ENCODE data around the gene ASTN2. TPM values are rescaled to one million over a fixed set of nuclear protein-coding genes. Genes with fewer than 3 reads are reported as not detected.

Gene ASTN2
- total RNA-seq, 1 experiment from 2014 or later, result 1.8 TPM

DNA sequence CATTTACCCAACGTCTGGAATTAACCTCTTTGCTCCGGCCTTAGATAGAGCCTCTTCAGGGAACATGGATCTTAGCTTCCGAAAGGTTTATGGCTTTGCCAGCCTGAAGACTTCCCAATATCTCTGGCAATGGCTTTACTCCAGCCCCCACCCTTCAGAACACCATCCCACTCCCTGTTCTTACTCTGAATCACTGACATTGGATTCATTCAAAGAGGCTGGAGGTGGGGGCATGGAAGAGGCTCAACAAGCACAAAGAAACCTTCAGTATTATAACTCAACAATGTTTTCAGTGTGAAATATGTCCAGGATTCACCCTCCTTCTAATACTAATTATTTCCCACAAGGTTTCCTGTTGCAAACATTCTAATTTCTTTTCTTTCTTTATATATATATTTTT lies 91.5 kb downstream of the ASTN2 start:
- H3K27ac ChIP-seq, result no peak overlapping the region

DNA sequence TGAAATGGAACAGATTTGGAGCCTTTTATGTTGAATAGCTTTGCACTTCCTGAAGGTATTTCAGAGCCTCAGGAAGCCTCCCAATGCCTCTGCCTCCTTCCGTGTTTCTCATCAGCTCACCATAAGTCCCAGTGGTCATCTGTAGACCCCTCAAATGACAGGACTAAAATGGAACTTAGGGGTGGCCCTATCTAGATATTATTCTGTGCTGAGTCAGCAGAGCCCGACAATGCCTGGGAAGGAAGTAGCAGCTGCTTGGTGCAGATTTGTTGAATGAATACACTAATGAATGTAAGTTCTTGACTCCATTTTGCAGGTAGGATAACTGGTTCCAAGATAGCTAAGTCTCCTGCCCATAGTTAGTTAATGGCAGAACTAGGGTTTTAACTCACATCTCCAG lies 97.7 kb downstream of the ASTN2 start:
- H3K27me3 ChIP-seq (replicated peaks), result no peaks in the 10 kb centered on the region
- no peak overlapping the region for H3K27ac ChIP-seq
- H3K9me3 ChIP-seq (replicated peaks), result no peaks in the 10 kb centered on the region
- H3K36me3 ChIP-seq, result no peaks in the 10 kb centered on the region
- H3K4me1 ChIP-seq (replicated peaks), result no peaks in the 10 kb centered on the region
- DNase-seq (ENCODE audit: low read depth in 1 of 2, low spot score in 2 of 2), result no peak
- H3K4me3 ChIP-seq, result no peak overlapping the region

More for the DNA sequence above, 91.5 kb downstream of the ASTN2 start:
- no peak for DNase-seq (ENCODE audit: low read depth in 1 of 2, low spot score in 2 of 2)
- no peak overlapping the region for H3K4me3 ChIP-seq
- H3K27me3 ChIP-seq (replicated peaks), result no peaks in the 10 kb centered on the region
- H3K36me3 ChIP-seq, result no peaks in the 10 kb centered on the region
- no peaks in the 10 kb centered on the region for H3K9me3 ChIP-seq (replicated peaks)
- H3K4me1 ChIP-seq (replicated peaks), result no peaks in the 10 kb centered on the region

DNA sequence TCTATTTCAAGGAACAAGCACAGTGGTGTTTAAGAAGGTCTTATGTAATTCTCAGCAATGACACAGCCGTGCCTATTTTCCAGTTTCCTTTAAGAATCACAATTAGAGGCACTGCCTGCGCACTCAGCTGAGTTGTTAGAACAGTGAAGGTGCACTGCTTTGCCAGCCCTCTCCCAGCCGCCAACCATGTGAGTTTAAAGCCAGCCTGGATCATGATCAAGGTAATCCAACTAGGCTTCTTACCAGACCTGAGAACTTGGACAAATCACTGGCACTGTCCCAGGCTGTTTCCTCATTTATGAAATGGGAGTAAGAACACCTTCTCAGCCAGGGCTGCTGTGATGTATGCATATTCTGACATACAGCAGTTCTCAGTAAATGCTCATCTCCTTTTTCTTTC lies 99.6 kb downstream of the ASTN2 start:
- H3K4me1 ChIP-seq (replicated peaks), result no peaks in the 10 kb centered on the region
- H3K36me3 ChIP-seq, result no peaks in the 10 kb centered on the region
- H3K9me3 ChIP-seq (replicated peaks), result no peaks in the 10 kb centered on the region
- H3K27me3 ChIP-seq (replicated peaks), result no peaks in the 10 kb centered on the region
- no peak overlapping the region for H3K27ac ChIP-seq
- H3K4me3 ChIP-seq, result no peak overlapping the region
- no peak for DNase-seq (ENCODE audit: low read depth in 1 of 2, low spot score in 2 of 2)

DNA sequence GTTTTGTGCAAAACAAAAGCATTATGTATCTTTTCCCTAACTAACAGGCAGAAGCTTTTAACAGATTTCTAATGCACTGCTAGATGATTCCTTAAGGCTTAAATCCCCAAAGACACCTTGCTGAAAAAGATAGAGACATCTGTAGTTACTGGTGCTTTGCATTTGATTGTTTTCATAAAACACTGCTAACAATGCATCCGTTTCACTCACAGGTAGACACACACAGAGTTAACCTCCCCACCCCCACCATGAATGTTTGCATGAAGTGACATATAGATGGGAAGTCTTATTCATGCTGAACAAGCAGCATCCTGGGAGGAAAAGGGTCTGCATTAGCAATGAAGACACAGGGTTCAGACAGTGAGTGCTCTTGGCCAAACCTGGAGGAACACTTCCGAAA lies 100.9 kb downstream of the ASTN2 start:
- no peak for DNase-seq (ENCODE audit: low read depth in 1 of 2, low spot score in 2 of 2)
- Histone ChIP-seq H3K27ac (no peak overlapping the region), H3K27me3 (replicated peaks) (no peaks in the 10 kb centered on the region), H3K4me3 (no peak overlapping the region), H3K4me1 (replicated peaks) (no peaks in the 10 kb centered on the region), H3K36me3 (no peaks in the 10 kb centered on the region), H3K9me3 (replicated peaks) (no peaks in the 10 kb centered on the region)

DNA sequence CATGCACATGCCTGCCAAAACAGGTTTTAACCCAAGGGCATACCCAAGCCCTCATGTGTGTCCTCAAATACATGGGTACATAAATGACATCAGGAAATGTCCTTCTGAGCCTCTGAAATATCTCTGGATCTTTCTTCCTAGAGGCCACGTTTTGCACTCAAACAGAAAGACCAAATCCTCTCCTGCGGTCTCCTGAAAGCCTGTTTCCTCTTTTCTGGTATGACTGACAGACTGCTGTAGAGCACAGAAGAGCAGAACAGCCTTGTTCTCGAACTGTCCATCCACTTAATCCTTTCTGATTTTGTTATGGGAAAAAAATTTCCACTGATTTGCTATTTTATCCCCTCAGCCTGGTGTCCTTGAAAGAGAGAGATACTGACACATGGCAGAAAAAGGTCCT lies 107.2 kb downstream of the ASTN2 start:
- no peaks in the 10 kb centered on the region for H3K27me3 ChIP-seq (replicated peaks)
- no peaks in the 10 kb centered on the region for H3K4me1 ChIP-seq (replicated peaks)
- H3K4me3 ChIP-seq, result no peak overlapping the region
- H3K27ac ChIP-seq, result no peak overlapping the region
- H3K36me3 ChIP-seq, result no peaks in the 10 kb centered on the region
- H3K9me3 ChIP-seq (replicated peaks), result no peaks in the 10 kb centered on the region
- DNase-seq (ENCODE audit: low read depth in 1 of 2, low spot score in 2 of 2), result no peak

DNA sequence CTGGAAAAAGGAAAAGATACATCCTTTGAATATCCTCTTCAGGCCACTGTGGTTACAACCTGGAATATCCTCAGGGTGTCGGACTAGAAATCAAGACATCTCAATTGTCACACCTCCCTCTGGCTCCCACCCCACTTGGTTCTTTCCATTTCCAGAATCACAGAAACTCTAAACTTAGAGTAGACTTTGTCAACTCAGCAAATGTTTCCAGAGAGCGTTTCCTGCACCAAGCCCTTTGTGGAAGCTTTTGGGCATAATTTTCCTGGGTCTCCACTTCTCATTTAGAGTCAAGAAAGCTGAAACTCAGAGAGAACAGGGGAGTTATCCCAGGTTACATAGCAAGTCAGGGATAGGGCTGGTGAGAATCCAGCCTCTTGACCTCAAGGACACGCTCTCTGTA lies 108.8 kb downstream of the ASTN2 start:
- Histone ChIP-seq H3K4me3 (no peak overlapping the region), H3K36me3 (no peaks in the 10 kb centered on the region), H3K9me3 (replicated peaks) (no peaks in the 10 kb centered on the region), H3K27ac (no peak overlapping the region), H3K4me1 (replicated peaks) (no peaks in the 10 kb centered on the region), H3K27me3 (replicated peaks) (no peaks in the 10 kb centered on the region)
- DNase-seq (ENCODE audit: low read depth in 1 of 2, low spot score in 2 of 2), result no peak

DNA sequence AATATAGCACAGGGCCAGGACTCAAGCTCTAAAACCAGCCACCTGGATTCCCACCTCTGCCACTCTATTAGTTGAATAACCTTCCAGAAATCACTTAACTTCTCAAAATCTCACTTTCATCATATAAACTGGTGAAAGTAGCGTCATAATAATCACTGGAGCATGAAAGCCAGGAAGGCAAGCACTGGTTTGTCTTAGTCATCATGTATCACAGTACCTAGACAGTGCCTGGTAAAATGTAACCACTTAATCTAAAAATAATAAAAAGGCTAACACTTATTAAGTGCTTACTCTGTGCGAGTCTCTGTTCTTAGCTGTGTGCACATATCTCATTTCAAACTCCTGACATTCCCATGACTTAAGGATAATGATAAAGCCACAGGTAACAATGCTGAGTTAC lies 109.4 kb downstream of the ASTN2 start:
- no peak for DNase-seq (ENCODE audit: low read depth in 1 of 2, low spot score in 2 of 2)
- Histone ChIP-seq H3K27ac (no peak overlapping the region), H3K9me3 (replicated peaks) (no peaks in the 10 kb centered on the region), H3K27me3 (replicated peaks) (no peaks in the 10 kb centered on the region), H3K4me3 (no peak overlapping the region), H3K4me1 (replicated peaks) (no peaks in the 10 kb centered on the region), H3K36me3 (no peaks in the 10 kb centered on the region)

DNA sequence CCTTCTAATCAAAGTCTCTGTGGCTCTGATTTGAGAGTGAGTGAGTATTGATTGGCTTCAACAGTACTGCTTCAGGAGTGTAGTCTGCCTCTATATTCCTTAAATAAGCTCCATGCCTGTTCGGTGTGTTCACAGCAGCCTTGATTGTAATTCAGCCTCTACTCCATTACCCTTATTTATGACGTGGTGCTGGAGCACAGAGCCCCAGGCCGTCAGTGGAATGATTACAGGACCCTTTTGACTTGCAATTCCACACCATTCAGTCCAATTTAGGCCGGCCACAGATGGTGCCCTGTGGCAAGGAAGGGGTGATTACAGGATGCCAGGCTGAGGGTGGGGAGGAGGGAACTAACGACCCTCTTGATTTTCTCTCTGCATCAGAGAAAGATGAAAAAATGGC lies 110.3 kb downstream of the ASTN2 start:
- Histone ChIP-seq H3K27me3 (replicated peaks) (no peaks in the 10 kb centered on the region), H3K27ac (no peak overlapping the region), H3K9me3 (replicated peaks) (no peaks in the 10 kb centered on the region), H3K4me3 (no peak overlapping the region), H3K36me3 (no peaks in the 10 kb centered on the region), H3K4me1 (replicated peaks) (no peaks in the 10 kb centered on the region)
- DNase-seq (ENCODE audit: low read depth in 1 of 2, low spot score in 2 of 2), result no peak

DNA sequence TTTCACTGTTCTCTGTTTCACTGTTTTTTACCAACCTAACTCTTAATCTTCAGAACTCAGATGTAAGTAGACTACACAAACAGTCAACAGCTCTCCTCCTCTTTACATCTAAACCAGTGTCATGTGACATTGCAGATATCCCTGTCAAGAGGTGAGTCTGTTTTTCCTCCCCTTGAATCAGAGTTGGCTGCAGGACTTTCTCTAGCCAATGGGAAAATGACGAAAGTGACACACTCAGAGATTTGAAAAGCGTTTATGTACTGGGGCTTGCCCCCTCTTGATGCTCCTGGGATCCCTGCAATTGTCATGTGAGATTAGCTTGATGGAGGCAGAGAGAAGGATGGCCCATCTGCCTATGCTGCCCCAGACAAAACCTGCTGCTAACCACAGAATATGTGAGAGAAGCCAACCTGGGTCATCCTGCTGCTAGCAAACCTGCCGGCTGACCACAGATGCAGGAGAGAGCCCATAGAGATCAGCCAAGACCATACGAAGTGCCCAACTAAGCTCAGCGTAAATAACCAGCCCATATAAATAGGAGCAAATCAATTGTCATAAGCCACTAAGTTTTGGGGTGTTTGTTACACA lies 111.1 kb downstream of the ASTN2 start:
- DNase-seq (ENCODE audit: low read depth in 1 of 2, low spot score in 2 of 2), result no peak
- Histone ChIP-seq H3K4me1 (replicated peaks) (no peaks in the 10 kb centered on the region), H3K27ac (no peak overlapping the region), H3K9me3 (replicated peaks) (no peaks in the 10 kb centered on the region), H3K36me3 (no peaks in the 10 kb centered on the region), H3K4me3 (no peak overlapping the region), H3K27me3 (replicated peaks) (no peaks in the 10 kb centered on the region)

DNA sequence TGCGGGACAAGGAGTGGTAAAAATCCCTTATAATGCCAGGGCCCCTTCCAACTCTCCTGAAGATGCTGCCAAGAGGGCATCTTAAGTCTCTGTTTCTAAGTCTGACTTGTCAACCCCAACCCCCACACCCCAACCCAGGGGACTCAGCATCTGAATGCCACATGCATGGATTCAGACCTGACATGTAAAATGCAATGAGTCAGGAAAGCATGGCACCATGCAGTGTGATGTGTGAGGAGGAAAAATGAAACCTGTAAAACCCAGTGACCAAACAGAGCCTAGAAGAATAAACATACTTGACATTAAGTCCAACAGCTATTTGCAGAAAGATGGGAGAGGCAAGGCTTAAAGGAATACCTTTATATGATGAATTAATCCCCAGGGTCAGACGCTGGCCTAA lies 112.4 kb downstream of the ASTN2 start:
- no peak overlapping the region for H3K27ac ChIP-seq
- H3K9me3 ChIP-seq (replicated peaks), result no peaks in the 10 kb centered on the region
- H3K36me3 ChIP-seq, result no peaks in the 10 kb centered on the region
- no peak overlapping the region for H3K4me3 ChIP-seq
- DNase-seq (ENCODE audit: low read depth in 1 of 2, low spot score in 2 of 2), result no peak
- no peaks in the 10 kb centered on the region for H3K27me3 ChIP-seq (replicated peaks)
- H3K4me1 ChIP-seq (replicated peaks), result no peaks in the 10 kb centered on the region

DNA sequence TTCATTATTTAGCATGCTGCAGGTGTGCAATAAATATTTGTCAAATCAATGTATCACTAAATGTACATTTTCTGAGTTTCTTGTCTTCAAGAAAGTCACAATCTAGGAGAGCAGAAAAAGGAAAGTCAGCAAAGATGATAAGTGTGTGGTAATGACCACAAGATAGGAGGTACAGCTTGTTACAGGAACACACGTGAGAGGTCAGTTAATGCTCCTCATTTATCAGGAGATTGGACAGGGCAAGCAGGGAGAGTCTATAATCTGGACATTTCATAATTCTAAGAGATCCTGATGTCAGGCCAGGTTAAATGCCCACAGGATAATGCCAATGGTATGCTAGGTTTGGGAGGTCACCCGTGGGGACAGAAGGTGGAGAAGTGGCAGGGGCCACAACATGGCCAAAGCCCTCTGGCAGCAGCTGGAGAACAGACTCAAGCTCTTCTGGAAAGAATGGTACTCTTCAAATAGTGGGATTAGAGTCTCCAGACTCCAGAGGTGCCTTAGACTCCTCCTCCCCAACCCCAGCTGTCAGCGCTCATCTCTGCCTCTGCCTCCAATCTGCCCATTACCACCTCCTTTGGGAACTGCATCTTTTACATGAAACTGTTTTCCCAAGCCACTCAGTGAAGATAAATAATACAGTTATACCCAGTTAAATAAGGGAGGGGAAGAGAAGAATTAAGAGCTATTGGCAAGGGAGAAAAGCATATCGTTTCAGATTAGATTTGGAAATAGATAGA lies 114.3 kb downstream of the ASTN2 start:
- H3K4me3 ChIP-seq, result no peak overlapping the region
- H3K9me3 ChIP-seq (replicated peaks), result no peaks in the 10 kb centered on the region
- no peak for DNase-seq (ENCODE audit: low read depth in 1 of 2, low spot score in 2 of 2)
- no peaks in the 10 kb centered on the region for H3K36me3 ChIP-seq
- H3K4me1 ChIP-seq (replicated peaks), result no peaks in the 10 kb centered on the region
- H3K27me3 ChIP-seq (replicated peaks), result no peaks in the 10 kb centered on the region
- no peak overlapping the region for H3K27ac ChIP-seq

DNA sequence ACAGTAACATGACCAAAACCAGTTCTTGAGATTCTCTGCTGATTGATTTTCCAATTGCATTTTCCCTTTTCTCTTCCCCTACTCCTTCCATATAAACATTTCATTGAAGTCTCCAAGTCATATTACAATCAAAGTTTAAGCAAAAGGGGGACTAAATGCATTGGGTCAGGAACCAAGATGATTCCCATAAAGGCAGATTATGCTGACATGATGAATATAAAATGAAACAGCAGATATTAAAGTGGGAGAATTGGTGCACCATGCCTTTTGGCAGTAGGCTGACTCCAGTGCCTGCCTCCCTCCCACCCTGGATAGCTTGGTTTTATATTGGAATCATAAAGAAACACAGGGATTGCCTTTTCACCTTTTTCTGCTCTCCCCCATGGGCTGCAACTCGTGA lies 118.4 kb downstream of the ASTN2 start:
- no peak overlapping the region for H3K27ac ChIP-seq
- H3K36me3 ChIP-seq, result no peaks in the 10 kb centered on the region
- no peaks in the 10 kb centered on the region for H3K9me3 ChIP-seq (replicated peaks)
- H3K4me1 ChIP-seq (replicated peaks), result no peaks in the 10 kb centered on the region
- H3K27me3 ChIP-seq (replicated peaks), result no peaks in the 10 kb centered on the region
- DNase-seq (ENCODE audit: low read depth in 1 of 2, low spot score in 2 of 2), result no peak
- H3K4me3 ChIP-seq, result no peak overlapping the region

DNA sequence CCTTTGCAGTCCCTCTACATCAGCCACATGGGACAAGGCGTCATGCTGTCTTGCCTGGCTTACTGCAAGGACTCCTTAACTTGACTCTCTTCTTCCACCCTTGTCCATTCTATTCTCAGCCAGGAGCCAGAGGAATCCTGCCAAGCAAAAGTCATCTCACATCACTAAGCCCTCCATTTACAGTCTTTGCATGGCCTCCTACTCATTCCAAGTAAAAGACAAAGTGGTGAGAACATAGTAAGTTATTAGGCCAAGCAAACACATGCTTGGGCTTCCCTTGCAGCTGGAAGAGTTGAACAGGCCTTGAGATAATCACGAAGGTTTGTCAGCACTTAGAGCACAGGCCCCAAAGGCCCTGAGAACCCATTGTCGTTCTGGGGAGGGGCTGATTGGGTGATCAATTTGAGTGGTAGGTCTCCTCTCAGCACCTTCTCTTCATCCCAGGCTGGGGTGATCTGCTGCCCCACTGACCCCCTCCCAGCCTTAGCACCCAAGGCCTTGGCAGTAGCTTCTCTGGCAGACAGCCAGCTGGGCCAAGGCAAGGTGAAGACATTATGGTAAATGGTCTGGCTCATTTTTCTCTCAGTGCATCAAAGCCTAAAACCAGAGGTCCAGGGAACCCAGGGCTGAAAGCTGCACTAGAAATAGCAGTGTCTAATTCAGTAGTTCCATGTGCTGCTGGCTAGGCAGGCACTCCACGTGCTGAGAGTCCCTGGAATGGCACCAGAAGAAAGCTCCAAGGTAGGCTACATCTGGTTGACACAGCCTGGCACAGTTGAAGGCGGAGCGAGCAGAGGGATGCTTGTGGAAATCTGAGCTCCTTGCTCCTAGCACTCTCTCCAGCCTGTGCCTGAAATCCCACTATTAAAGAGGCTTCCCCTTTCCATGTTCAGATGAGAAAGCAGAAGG lies 121.4 kb downstream of the ASTN2 start:
- no peaks in the 10 kb centered on the region for H3K27me3 ChIP-seq (replicated peaks)
- H3K9me3 ChIP-seq (replicated peaks), result no peaks in the 10 kb centered on the region
- no peaks in the 10 kb centered on the region for H3K4me1 ChIP-seq (replicated peaks)
- DNase-seq (ENCODE audit: low read depth in 1 of 2, low spot score in 2 of 2), result no peak
- H3K4me3 ChIP-seq, result no peak overlapping the region
- H3K27ac ChIP-seq, result no peak overlapping the region
- H3K36me3 ChIP-seq, result no peaks in the 10 kb centered on the region
